ENCODE data around the gene PCMT1.
A peak's percentile ranks its signal among the peaks of the same experiment; 100 is the strongest.
"Not testable (repeated sequence)": the region's sequence is repeated elsewhere in the genome, so short reads cannot be mapped to it uniquely, and the experiment has no call there.

PCMT1 gene

DNA sequence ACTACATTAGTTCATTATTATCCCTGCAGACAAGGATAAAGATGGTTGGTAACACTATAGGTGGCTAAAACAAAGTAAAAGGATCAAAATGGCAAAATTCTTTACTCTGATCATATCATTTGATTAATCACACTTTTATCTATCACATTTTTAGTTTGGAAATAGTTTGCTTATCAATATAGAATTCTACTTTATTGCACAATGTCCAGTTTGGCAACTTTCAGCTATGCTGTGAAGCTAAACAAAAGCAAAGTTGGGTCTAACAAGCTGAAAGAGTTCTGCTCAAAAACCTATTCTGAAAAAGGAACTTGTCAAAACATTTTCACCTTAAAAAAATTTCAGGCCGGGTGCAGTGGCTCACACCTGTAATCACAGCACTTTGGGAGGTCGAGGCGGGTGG, 23.8 kb upstream of the PCMT1 start:
- peaks cover 67% of the 10 kb centered on the region for H3K36me3 ChIP-seq (ENCODE audit: insufficient read depth, low read length)
- H3K27me3 ChIP-seq (ENCODE audit: insufficient read depth, low read length), result no peaks in the 10 kb centered on the region
- H3K9ac ChIP-seq (ENCODE audit: low read depth, low read length), result no peak overlapping the region
- H3K27ac ChIP-seq (ENCODE audit: low read depth, low read length), result no peak overlapping the region
- H3K4me1 ChIP-seq (ENCODE audit: insufficient read depth, low read length), result no peaks in the 10 kb centered on the region
- 98% methylated on average over 3 of the region's 3 CpGs for WGBS
- H3K4me3 ChIP-seq (ENCODE audit: low read length), result no peak overlapping the region
- no peaks in the 10 kb centered on the region for H3K9me3 ChIP-seq (ENCODE audit: insufficient read depth, low read depth, low read length)

DNA sequence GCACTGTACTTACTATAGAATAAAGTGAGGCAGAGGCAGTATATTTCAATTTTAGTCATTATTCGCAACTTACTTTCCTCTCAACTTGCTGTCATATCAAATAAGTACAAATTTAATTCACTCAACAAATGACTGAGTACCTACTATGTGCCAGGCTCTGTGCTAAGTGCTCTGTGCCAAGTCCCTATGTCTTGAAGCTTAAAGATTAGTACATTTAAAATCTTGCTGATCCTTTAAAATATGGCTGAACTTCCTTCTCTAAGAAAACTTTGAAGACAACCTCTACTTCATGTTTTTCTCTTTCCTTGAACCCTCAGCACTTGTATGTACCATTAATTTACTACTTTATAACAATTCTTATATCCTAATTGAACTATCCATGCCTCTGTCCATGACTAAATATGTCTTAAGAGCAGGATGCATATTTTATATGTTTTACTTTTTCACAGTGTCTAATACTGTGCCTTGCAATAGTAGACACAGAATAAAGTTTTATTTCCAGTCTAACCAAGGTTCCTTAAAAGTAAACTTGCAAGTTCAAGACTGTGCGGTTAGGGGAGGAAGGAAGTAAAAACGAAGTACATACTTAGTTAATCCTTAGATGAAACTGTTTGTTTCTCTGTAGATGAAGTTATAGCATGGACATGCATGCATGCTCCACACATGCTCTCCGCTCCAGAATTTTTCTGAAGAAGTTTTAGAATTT, 21.6 kb upstream of the PCMT1 start:
- H3K36me3 ChIP-seq (ENCODE audit: insufficient read depth, low read length), result peaks cover 78% of the 10 kb centered on the region
- H3K4me3 ChIP-seq (ENCODE audit: low read length), result no peak overlapping the region
- H3K27me3 ChIP-seq (ENCODE audit: insufficient read depth, low read length), result no peaks in the 10 kb centered on the region
- WGBS, result 94% methylated on average over 4 of the region's 4 CpGs
- no peak overlapping the region for H3K9ac ChIP-seq (ENCODE audit: low read depth, low read length)
- no peaks in the 10 kb centered on the region for H3K9me3 ChIP-seq (ENCODE audit: insufficient read depth, low read depth, low read length)
- H3K27ac ChIP-seq (ENCODE audit: low read depth, low read length), result no peak overlapping the region
- no peaks in the 10 kb centered on the region for H3K4me1 ChIP-seq (ENCODE audit: insufficient read depth, low read length)

DNA sequence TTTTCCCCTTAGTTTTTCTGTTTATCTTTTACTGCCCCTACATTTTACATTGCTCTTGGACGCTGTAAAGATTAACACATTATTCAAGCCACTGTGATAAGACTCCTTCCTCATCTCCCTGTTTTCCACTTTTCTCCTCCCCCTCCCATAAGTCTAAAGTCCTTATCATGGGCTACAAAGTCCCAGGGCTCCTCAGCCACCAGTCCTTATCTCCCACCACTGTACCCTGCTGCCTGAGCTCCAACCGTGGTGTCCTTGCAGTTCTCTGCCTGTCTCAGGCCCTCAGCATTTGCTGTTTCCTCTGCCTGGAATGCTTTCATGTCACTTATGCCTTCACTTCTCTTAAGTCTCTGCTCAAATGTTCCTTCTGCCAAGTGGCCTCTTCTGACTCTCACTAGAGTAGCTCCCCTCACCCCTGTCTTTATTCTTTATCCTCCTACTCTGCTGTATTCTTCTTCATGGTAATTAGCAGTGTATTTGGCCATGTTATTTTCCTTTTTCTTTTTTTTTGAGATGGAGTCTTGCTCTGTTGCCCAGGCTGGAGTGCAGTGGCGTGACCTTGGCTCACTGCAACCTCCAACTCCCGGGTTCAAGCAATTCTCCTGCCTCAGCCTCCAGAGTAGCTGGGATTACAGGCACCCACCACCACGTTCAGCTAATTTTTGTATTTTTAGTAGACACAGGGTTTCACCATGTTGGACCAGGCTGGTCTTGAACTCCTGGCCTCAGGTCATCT, 20.9 kb upstream of the PCMT1 start:
- peaks cover 80% of the 10 kb centered on the region for H3K36me3 ChIP-seq (ENCODE audit: insufficient read depth, low read length)
- H3K27ac ChIP-seq (ENCODE audit: low read depth, low read length), result no peak overlapping the region
- no peak overlapping the region for H3K9ac ChIP-seq (ENCODE audit: low read depth, low read length)
- H3K4me3 ChIP-seq (ENCODE audit: low read length), result no peak overlapping the region
- no peaks in the 10 kb centered on the region for H3K9me3 ChIP-seq (ENCODE audit: insufficient read depth, low read depth, low read length)
- no peaks in the 10 kb centered on the region for H3K4me1 ChIP-seq (ENCODE audit: insufficient read depth, low read length)
- WGBS, result 93% methylated on average over 5 of the region's 5 CpGs
- H3K27me3 ChIP-seq (ENCODE audit: insufficient read depth, low read length), result no peaks in the 10 kb centered on the region

DNA sequence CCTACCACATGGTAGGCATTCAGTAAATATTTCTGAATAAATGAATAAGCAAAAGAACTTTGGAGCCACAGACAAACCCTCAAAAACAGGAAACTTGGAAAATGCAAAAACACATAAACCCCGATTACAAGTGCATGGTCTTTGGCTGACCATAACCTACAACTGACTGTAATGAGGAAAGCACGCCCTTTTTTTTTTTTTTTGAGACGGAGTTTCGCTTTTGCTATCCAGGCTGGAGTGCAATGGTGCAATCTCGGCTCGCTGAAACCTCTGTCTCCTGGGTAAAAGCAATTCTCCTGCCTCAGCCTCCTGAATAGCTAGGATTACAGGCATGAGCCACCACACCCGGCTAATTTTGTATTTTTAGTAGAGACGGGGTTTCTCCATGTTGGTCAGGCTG, 19.7 kb upstream of the PCMT1 start:
- no peak overlapping the region for H3K9ac ChIP-seq (ENCODE audit: low read depth, low read length)
- peaks cover 87% of the 10 kb centered on the region for H3K36me3 ChIP-seq (ENCODE audit: insufficient read depth, low read length)
- no peaks in the 10 kb centered on the region for H3K27me3 ChIP-seq (ENCODE audit: insufficient read depth, low read length)
- H3K27ac ChIP-seq (ENCODE audit: low read depth, low read length), result no peak overlapping the region
- 95% methylated on average over 8 of the region's 8 CpGs for WGBS
- H3K4me3 ChIP-seq (ENCODE audit: low read length), result no peak overlapping the region
- H3K9me3 ChIP-seq (ENCODE audit: insufficient read depth, low read depth, low read length), result no peaks in the 10 kb centered on the region
- H3K4me1 ChIP-seq (ENCODE audit: insufficient read depth, low read length), result no peaks in the 10 kb centered on the region

DNA sequence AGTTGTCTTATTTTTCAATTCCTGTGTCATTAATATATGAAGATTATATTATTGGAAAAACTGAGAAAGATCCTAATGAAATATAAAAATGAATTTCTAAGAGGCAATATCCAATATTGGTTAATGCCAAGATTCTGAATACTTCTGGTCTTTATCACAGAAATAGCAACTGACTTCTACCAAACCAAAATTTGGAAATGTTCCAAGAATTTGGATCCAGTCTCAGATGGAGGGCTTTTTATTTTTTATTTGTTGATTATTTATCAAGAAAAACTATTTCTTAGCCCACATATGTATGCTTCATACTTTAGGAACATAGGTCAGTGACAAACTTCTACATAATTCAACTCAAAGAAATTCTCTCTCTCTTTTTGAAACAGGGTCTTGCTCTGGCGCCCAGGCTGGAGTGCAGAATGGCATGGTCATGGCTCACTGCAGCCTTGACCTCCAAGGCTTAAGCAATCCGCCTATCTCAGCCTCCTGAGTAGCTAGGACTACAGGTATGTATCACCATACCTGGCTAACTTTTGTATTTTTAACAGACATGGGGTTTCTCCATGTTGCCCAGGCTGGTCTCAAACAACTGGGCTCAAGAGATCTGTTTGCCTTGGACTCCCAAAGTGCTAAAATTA, 16.3 kb upstream of the PCMT1 start:
- WGBS, result 94% methylated on average over 2 of the region's 2 CpGs
- H3K9ac ChIP-seq (ENCODE audit: low read depth, low read length), result no peak overlapping the region
- H3K27ac ChIP-seq (ENCODE audit: low read depth, low read length), result no peak overlapping the region
- H3K9me3 ChIP-seq (ENCODE audit: insufficient read depth, low read depth, low read length), result no peaks in the 10 kb centered on the region
- no peak overlapping the region for H3K4me3 ChIP-seq (ENCODE audit: low read length)
- no peaks in the 10 kb centered on the region for H3K4me1 ChIP-seq (ENCODE audit: insufficient read depth, low read length)
- no peaks in the 10 kb centered on the region for H3K27me3 ChIP-seq (ENCODE audit: insufficient read depth, low read length)
- peaks cover 92% of the 10 kb centered on the region for H3K36me3 ChIP-seq (ENCODE audit: insufficient read depth, low read length)

DNA sequence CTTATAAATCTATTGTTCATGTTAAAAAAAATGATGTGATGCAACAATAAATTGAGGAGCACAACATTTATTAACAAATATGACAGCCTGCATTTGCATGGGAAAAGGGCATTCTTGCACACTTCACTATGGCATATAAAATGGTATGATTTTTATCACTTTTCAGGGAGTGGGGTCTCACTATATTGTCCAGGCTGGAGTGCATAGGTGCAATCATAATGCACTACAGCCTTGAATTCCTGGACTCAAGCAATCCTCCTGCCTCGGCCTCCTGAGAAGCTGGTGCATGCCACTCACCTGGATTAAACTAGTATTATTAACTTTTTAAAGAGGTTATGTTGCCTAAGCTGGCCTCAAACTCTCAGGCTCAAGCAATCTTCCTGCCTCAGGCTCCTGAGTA, 14.6 kb upstream of the PCMT1 start:
- no peak overlapping the region for H3K9ac ChIP-seq (ENCODE audit: low read depth, low read length)
- H3K27me3 ChIP-seq (ENCODE audit: insufficient read depth, low read length), result no peaks in the 10 kb centered on the region
- H3K36me3 ChIP-seq (ENCODE audit: insufficient read depth, low read length), result peaks cover 92% of the 10 kb centered on the region
- no peaks in the 10 kb centered on the region for H3K4me1 ChIP-seq (ENCODE audit: insufficient read depth, low read length)
- H3K9me3 ChIP-seq (ENCODE audit: insufficient read depth, low read depth, low read length), result no peaks in the 10 kb centered on the region
- H3K4me3 ChIP-seq (ENCODE audit: low read length), result no peak overlapping the region
- H3K27ac ChIP-seq (ENCODE audit: low read depth, low read length), result no peak overlapping the region
- 100% methylated on average over 1 of the region's 1 CpG for WGBS

DNA sequence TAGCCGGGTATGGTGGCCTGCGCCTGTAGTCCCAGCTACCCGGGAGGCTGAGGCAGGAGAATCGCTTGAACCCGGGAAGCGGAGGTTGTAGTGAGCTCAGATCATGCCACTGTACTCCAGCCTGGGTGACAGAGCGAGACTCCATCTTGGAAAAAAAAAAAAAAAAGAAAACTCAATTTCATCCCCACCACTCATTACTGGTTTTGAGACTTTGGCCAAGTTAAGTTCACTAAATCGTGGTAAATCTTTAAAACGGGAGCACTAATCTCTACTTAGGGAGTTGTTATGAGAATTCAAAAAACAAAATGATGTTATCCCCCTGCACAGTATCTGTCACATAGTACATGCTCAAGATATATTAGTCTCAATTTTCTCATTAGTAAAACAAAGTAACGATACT, 4.3 kb upstream of the PCMT1 start:
- not testable (repeated sequence) for H3K27ac ChIP-seq (ENCODE audit: low read depth, low read length); H3K27me3 ChIP-seq (ENCODE audit: insufficient read depth, low read length); H3K9me3 ChIP-seq (ENCODE audit: insufficient read depth, low read depth, low read length); H3K4me1 ChIP-seq (ENCODE audit: insufficient read depth, low read length)
- Histone ChIP-seq H3K9ac (ENCODE audit: low read depth, low read length) (peak overlapping the region; percentile 93; the same call in 1 of the 2 replicates), H3K4me3 (ENCODE audit: low read length) (peak overlapping the region; percentile 97), H3K36me3 (ENCODE audit: insufficient read depth, low read length) (peaks cover 35% of the 10 kb centered on the region)
- WGBS, result 90% methylated on average over 10 of the region's 10 CpGs

DNA sequence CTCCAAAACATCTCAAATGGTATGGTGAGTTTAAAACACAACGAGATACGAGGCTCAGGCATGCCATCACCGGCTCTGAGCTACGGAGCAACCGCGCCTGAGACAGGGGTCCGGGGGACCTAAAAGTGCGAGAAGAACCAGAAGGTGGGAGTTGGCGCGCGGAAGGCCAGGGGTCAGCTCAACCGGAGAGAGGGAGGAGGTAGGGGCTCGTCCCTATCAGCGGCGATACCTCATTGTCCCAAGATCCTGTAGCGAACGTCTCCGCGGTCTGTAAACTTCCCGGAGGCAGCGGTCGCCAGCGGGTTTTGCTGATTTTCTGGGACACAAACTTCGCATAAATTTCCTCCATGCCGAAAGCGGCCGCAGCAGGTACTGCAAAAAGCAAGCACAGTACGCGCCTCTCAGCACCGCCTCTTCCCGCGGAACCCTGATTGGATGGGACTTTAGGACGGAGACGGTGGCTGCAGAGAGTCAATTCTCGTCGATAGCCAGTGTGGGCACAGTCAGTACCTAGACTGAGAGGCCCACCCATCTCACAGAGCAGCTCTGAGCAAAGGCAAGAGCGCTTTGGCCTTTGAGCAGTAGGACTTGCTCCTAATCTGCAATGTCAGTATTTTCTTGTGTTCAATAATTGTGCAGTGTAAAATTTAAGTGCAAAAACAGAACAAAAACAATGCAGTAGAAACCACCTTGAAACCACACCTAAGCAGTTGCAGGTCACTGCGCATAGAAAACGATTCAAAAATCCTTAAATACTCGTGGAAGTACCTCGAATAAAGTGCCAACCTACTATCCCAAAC, 3.2 kb upstream of the PCMT1 start, which contains the start of gene NUP43:
TSS of gene NUP43 (minus strand) at position 383 of the 800 bp plus-strand sequence. CDS start at position 349, 34 bp downstream.
- Histone ChIP-seq H3K4me3 (ENCODE audit: low read length) (peak within 1 kb of the TSS; percentile 97), H3K4me1 (ENCODE audit: insufficient read depth, low read length) (no peaks in the 10 kb centered on the region; the same call in 1 of the 2 replicates), H3K9ac (ENCODE audit: low read depth, low read length) (peak within 1 kb of the TSS; percentile 93), H3K27me3 (ENCODE audit: insufficient read depth, low read length) (no peaks in the 10 kb centered on the region), H3K9me3 (ENCODE audit: insufficient read depth, low read depth, low read length) (no peaks in the 10 kb centered on the region), H3K36me3 (ENCODE audit: insufficient read depth, low read length) (peaks cover 24% of the 10 kb centered on the region), H3K27ac (ENCODE audit: low read depth, low read length) (peak within 1 kb of the TSS; percentile 80)
- WGBS, result 6% methylated on average over 41 of the region's 41 CpGs

DNA sequence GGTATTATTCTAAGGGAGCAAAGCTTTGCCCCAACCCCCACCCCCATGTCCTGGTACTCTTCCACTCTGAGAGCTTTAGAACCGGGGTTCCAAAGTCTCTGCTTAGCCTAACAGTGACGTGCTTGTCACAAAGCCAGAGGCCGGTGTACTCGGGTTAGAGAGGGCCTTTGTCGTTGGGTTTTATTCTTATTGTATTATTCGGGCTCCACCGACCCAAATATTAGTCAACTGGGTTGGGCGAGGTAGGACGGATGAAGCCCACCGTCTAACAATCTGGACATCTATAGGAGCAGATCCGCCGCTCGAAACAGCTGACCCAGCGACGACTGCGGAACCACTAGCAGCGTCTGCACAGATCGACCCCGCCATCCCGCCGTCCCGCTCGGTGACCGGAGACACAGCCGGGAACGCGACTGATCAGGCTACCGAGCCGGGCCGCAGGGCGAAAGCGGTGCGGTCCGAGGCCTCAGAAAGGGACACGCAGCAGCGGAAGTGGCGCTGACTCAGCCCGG, 403 bp upstream of the PCMT1 start:
- H3K36me3 ChIP-seq (ENCODE audit: insufficient read depth, low read length); H3K9me3 ChIP-seq (ENCODE audit: insufficient read depth, low read depth, low read length); H3K27me3 ChIP-seq (ENCODE audit: insufficient read depth, low read length); H3K4me1 ChIP-seq (ENCODE audit: insufficient read depth, low read length): not testable (repeated sequence)
- H3K4me3 ChIP-seq (ENCODE audit: low read length), result peak overlapping the region; percentile 99
- WGBS, result 1% methylated on average over 25 of the region's 38 CpGs
- H3K27ac ChIP-seq (ENCODE audit: low read depth, low read length), result peak overlapping the region; percentile 78; the same call in 1 of the 2 replicates
- H3K9ac ChIP-seq (ENCODE audit: low read depth, low read length), result peak overlapping the region; percentile 74

DNA sequence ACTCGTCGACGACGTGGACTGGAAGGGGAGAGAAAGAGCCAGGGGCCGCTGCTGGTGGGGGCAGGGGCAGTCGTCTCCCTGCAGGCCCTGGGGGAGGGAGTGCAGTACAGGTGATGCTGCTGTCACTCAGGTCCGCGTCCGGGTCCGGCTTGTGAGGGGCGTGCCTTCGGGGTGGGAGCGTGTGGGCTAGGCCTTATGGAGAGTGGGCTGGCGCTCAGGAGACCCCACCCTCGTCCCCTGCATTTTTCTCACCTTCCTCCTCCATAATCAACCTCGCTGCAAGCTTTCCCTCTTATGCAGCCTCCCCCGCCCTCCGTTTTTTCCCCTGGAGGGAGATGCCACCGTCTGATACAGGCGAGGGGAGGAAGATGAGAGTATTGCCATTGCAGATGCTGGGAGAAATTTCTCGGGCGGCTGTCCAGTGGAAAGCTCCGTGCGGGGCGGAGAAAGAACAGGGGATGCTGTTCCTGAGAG, 632 bp downstream of the PCMT1 start:
- Histone ChIP-seq H3K9ac (ENCODE audit: low read depth, low read length) (peak overlapping the region; percentile 92), H3K27ac (ENCODE audit: low read depth, low read length) (peak overlapping the region; percentile 84; the same call in 1 of the 2 replicates), H3K4me1 (ENCODE audit: insufficient read depth, low read length) (no peaks in the 10 kb centered on the region; the same call in 1 of the 2 replicates), H3K4me3 (ENCODE audit: low read length) (peak overlapping the region; percentile 99), H3K36me3 (ENCODE audit: insufficient read depth, low read length) (no peaks in the 10 kb centered on the region), H3K27me3 (ENCODE audit: insufficient read depth, low read length) (no peaks in the 10 kb centered on the region), H3K9me3 (ENCODE audit: insufficient read depth, low read depth, low read length) (no peaks in the 10 kb centered on the region)
- under 1% methylated on average over 25 of the region's 25 CpGs for WGBS
